Fibroblast of peridontal ligament (primary cell): ENCODE data around the gene BAHCC1.

Experiments used
- DNase-seq: peaks from one replicate; pipeline ENCODE4 v3.0.0-alpha.2; 2010; ENCODE audit errors: extremely low read depth

BAHCC1 gene

DNA sequence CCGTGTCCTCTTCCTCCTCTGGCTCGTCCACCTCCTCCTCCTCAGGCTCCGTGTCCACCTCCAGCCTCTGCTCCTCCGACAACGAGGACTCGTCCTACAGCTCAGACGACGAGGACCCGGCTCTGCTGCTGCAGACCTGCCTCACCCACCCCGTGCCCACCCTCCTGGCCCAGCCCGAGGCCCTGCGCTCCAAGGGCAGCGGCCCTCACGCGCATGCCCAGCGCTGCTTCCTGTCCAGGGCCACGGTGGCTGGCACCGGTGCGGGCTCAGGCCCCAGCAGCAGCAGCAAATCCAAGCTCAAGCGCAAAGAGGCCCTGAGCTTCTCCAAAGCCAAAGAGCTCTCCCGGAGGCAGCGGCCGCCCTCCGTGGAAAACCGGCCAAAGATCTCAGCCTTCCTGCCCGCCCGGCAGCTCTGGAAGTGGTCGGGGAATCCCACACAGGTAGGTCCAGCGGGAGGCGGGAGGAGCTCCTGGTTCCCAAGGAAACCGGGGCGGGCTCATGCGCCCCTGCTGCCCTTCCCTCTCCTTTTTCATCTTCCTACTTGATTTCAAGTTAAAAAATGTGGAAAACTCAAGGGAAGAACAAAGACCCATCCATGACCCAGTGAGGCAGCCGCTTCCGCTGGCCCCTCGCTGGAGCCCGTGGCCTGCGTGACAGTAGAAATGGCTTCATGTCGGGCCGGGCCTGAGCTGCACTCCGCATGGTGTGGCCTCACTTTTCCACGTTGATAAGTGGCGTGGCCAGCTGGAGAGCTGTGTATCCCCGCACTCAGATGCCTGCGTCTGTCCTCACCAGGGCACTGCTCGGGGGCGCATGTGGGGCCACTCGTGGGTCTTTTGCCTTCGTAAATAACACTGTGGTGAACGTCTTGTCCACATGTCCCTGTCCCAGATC is 66.6 kb downstream of the BAHCC1 start:
- no peak for DNase-seq

- no peak for DNase-seq
Measured at GRCh38 chr17:81462506-81463125, 67.4 kb downstream of the BAHCC1 start.

- DNase-seq = no peak
Measured at GRCh38 chr17:81463506-81463905, 68.2 kb downstream of the BAHCC1 start.

- no peak for DNase-seq
Measured at GRCh38 chr17:81464586-81464985, 69.3 kb downstream of the BAHCC1 start.

DNA sequence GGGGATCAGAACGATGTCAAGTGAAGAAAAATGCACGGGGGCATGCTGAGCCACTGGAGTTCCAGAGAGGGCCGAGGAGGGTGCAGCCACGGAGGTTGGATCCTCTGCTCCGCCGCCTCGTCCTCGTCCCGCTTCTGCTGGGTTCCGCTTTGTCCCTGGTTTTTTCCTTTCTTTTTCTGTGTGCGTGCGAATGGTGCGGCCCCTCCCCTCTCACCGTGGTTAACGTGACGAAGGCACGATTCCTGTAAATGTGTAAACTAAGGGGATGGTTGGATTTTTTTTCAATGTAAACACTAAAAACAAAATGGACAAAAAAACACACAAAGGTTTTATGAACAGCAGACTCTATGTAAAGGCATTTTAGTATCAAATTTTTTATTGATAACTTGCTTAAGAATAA is 70.7 kb downstream of the BAHCC1 start:
- no peak for DNase-seq

- DNase-seq = no peak
Measured at GRCh38 chr17:81466564-81467472, 71.6 kb downstream of the BAHCC1 start.

DNA sequence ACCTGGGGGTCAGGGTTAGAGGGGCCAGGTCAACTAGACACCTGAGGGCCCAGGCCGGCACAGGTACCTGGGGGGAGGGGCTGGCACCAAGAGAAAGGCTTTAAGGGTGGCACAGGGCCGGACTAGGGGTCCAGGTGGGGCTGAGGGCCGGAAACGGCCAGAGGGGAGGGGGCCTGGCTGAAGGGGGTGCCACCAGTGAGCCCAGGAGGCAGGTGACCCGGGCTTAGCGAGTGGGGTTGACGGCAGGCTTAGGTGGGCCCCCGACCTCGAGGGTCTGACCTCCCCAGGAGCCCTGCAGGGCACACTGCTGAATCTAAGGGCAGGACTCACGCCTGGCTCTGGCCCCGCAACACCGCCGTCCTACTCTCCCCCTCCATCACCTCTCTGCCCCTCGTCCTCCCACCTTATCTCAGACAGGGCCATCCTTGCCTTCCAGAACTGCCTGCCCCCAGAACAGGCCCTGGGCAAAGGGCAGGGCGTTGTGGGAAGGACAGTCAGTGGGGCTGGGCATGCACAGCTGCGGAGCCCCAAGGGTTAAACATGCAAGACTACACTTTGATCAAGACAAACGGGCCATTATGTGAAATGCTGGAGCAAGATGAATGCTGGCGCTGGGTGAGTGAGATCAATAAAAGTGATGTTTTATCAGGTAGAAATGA is 73.0 kb downstream of the BAHCC1 start:
- no peak for DNase-seq

DNA sequence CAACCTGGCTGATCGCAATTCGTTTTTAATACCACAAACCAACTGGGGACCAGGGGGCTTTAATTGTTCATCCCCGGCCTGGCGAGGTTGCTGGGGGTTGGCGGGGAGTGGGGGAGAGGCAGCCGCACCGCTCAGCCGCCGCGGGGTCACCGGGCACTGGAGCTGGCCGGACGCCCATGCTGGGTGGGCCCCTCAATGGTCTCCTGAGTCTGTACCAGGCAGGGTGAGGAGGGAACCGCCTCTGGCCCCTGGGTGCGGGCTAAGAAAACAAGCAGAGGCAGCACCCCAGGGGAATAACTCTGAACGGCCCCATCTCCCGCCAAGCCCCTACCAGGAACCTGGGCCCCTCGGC is 73.5 kb downstream of the BAHCC1 start:
- no peak for DNase-seq

- no peak for DNase-seq
Measured at GRCh38 chr17:81469266-81469665, 74.0 kb downstream of the BAHCC1 start.

- DNase-seq = no peak
Measured at GRCh38 chr17:81470270-81470943, 75.2 kb downstream of the BAHCC1 start.

- peak; percentile 61 for DNase-seq
Measured at GRCh38 chr17:81470944-81471817, 75.9 kb downstream of the BAHCC1 start.

GRCh38 chr17:81471818-81472456 is 76.7 kb downstream of the BAHCC1 start:
- DNase-seq = peak; percentile 94

DNA sequence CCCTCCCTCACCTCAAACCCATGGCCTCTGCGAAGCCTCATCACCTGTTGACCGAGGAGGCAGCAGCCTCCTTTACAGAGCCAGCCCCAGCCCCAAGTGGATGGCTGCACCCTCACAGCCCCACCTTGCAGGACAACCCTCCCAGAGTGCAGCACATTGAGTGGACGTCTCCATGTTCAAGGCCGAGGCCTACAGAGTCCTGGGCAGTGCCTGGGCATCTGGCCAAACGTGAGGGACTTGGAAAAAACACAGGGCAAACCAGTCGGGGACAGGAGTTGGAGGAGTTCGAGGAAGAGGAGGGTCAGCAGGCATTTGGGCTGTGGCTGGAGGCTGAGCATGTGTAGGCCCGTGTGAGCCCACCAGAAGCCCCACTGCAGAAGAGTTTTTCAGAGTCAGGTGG is 77.8 kb downstream of the BAHCC1 start:
- DNase-seq = no peak

DNA sequence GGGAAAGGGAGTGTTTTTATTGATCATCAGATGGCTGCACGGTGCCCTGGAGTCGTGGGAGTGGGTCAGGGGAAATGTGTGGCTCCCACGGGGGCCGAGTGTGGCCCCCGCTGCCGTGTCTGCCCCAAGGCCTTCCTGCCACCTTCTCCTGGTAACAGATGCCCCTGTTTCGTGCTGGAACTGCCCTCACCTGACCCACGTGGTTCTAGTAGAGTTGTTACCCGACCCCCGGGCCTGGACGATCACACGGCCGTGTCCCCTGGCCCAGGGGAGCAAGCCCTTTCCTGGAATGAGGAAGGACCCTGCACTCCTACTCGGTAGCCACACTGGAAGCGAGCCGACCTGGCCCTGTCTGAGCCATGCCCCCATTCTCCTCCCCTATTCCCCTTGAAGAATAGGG is 79.7 kb downstream of the BAHCC1 start:
- DNase-seq = no peak

DNA sequence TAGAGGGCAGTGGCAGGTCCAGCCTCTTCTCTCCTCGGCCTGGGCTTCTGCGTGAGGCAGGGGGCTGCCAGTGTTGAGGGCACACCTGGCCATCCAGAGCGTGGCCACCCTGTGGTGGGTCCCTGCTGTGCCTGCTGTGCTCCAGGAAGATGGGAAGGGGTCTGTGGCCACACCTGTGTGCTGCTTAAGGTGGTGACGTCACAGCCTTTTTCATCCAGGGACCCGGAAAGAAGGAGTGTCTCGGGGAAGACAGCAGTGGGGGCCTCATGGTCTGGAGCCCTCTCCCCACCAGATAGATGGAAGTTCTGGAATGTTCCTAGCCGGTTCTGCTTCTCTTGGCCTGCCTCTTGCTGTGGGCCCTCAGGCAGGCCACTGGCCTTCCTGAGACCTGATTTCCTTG is 80.8 kb downstream of the BAHCC1 start:
- DNase-seq = no peak

DNA sequence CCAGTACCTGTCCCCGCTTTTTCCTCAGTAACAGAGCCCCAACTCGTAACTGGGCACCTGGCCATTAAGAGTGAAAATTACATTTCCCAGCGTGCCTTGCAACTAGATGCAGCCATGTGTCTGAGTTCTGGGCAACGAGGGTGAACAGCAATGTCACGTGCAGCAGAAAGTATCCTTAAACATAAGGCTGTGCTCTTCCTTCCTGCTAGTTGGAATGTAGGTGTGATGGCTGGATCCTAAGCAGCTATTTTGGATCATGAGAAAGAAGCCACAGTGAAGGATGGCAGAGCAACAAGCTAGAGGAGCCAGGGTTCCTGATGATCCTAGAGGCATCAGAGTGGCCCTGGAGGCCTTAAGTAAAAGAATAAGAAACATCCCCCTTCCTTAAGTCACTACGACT is 81.4 kb downstream of the BAHCC1 start:
- DNase-seq = no peak

DNA sequence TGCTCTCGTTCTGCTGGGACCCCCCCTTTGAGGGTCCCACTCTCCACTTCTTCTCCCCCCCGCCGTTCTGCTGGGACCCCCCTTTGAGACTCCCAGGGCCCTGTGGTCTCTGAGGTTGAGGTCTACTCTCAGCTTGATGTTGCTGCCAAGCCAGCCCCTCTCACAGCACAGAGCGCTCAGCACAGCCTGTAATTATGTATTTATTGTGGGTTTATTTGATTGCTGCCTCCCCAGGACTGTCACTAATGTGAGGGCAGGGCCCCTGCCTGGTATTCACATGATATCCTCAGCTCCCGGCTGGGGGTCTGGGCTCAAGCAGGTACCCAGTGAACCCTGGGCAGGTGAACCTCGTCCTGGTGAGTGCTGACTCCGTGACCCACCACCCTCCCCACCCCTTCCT is 81.9 kb downstream of the BAHCC1 start:
- DNase-seq = no peak

DNA sequence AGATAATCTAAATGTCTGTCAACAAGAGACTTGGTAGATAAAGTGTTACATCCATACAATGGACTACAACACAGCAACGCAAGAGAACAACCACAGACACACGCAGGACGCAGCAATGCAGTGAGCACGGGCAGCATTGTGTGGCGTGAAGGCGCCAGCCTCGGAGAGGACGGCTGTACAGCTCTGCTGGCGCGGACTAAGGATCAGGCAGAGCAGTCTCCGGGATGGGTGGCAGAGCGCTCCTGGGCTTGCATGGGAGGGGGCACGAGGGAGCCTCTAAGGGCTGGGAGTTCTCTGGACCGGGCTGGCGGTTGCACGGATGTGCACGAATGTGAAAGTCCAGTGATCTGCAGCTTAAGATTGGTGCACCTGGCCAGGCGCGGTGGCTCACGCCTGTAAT is 82.9 kb downstream of the BAHCC1 start:
- no peak for DNase-seq

GRCh38 chr17:81479175-81480071 is 84.2 kb downstream of the BAHCC1 start:
- DNase-seq = no peak
